GM18873 (cell line): ENCODE measurements around the gene CIT.

Experiments used
- ATAC-seq: cut with Tn5 transposase; IDR thresholded peaks from one replicate; pipeline ENCODE4 v1.9.1; 2021; ENCODE audit warnings: mild to moderate bottlenecking, moderate library complexity, moderate number of reproducible peaks; ENCODE audit not compliant: unreplicated experiment, low FRiP score

Gene CIT

DNA sequence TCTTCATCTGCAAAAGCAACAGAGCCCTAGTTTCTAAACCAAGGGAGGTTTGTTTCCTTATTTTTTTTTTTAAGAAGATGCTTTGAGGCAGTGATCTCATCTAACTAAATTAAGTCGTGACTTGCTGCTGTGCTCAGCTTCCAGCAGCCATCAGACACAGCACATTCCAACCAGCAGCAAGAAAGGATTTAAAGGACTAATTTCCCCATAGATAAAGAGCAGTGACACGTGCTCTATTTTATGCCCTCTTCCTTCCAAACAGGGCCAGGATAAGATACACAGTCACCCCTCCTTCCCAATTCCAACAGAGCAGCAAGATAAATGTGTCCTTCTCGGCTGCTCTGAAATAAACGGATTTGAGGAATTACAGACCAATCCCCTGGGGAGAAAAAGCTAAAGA is 127.5 kb downstream of the CIT start:
- no peak for ATAC-seq

DNA sequence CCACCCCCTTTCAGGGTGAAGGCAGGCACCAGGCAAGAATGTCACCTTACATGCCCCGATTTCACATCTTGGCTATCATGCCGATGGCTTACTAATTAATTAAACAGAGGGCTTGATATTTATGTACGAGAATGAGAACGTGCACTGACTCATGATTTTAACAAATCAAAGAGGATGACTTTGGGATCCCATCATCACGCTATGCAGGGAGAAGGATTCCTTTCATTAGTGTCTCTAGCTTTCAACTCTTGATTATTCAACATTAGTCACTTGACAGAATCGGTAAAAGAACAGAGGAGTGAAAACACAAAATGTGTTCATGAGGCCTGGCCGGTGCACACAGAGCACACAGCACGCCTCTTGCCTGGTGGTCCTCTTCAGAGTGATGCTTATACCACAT is 128.6 kb downstream of the CIT start:
- ATAC-seq = no peak

DNA sequence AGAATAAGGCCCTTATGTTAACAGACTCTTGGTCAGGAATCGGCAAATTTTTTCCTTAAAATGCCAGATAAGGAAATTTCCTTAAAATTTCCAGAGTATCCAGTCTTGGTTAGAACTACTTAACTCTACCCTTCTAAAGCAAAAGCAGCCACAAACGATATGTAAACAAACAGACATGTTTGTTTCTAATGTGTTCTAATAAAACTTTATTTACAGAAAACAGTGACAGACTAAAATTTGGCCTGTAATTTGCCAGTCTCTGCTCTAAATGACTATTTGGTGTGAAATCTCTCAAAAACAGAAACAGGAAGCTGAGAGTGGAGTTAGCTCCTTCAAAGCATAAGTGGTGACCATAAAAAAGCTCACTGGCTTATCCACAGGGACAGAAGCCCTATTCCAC is 131.0 kb downstream of the CIT start:
- no peak for ATAC-seq

DNA sequence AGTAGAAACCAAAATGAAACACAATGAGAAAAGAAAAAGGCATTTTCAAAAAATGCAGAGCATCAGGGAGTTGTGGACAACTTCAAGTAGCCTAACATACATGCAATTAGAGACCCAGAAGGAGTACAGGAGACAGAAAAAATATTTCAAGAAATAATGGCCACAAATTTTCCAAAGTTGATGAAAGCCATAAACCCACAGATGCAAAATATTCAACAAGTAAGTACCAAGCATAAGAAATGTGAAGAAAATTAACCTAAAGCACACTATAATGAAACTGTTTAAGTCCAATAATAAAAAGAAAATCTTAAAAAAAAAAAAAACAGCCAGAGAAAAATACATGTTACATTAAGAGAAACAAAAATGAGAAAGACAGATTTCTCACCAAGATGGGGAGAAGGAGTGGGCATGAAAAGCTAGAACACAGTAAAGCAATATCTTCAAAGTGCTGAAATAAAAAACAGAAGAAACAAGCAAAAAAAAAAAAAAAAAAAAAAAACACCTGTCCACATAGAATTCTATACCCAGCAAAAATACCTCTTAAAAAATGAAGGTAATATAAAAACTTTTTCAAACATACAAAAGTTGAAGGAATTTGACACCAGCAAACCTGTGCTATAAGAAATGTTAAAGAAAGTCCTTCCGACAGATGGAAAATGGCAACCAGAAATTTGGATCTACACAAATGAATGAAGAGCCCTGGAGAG is 132.1 kb downstream of the CIT start:
- no peak for ATAC-seq

DNA sequence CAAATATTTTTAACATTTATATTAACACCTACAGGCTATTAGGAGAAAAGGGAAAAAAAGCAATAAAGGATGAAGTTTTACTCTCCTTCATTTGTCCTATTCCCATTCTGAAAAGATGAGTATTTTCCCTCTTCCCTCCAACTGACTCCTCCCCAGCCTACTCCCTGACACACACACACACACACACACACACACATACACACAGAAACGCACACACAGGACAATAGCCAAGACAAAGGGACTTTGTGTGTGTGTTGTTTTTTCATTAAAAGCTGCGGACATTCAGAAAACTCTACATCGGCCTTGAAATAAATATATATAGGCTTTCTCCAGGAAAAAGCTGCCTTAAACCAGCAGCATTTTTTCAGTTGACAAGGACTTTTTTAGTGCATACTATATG is 134.4 kb downstream of the CIT start:
- no peak for ATAC-seq

DNA sequence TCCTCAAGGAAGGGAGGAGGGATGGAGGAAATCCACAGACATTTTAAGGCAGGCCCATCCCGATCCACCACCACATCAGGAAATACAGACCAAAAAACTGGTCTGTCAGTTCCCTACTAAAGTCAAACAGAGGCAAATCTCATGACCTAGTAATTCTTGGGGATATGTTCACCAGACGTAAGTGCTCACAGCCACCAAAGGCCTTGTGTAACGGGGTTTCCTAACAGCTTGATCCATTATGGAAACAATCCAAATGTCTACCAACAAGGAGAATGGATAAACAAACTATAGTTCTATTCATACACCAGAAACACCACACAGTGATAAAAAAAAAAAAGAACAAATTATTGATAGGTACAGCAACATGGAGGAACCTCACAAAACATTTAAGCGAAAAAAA is 136.3 kb downstream of the CIT start:
- ATAC-seq = no peak

DNA sequence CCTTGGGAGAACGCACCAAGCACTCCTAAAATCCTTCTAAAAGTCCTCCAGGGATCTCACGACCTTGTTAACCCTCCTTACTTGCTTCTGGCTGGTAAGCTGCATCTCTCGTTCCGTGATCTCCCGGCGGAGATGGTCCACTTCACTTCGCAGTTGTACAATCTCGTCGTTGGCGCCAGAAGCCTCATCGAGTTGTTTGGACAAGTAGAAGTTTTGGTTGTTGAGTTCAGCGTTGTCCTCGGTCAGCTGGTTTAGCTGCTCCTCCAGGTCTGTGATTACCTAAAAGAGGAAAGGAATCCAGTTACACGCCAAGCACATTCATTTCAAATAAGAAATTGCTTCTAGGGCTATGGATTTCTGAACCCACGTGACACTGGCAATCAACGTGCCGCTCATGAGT is 142.0 kb downstream of the CIT start:
- no peak for ATAC-seq

DNA sequence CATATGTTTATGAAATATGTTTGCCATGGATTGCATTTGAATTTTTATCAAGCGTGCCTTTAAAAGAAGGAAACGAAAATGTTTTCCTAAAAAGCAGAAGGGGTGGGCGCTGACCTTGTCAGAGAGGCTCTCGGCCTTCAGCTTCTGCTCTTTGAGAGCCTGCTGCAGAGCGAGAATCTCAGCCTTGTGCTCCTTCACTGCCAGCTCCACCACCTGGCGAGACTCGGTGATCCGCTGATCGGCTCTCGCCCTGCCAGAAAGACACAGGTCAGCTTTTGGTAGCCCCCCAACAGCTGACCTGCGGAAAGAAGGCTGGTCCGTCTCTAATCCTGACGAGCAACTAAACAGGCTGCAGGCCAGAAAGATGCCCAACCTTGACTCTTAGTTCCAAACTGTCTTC is 146.7 kb downstream of the CIT start:
- no peak for ATAC-seq

DNA sequence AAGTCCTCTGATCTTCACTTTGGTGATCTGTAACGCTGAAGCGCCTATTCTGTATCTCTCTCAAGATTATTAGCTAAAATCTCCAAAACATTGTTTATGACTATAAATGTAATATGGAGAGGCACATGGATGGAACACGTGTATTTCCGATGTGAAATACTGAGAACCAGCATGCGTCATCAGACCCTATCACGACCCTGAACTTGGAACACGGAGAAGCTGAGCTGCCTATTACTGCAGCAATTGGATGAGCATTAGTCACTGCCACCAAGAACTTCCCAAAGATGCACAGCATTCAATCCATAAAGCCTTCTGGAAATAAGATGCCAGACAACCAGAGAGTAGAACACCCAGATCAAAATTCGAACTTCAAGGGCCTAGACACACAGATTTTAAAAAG is 147.2 kb downstream of the CIT start:
- ATAC-seq = no peak

DNA sequence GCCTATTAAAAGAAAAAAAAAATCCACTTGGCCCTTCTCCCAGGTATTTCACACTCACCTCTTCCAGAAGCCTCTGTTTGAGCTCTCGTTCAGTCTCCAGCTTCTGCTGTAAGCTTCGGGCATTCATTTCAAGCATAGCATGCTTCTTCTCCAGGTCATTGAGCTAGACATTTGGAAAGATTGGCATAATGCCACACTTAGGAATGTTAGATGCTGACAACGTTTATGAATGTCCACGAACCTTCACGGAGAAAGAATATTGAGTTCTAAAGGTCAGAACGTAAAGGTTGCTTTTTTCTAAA is 148.7 kb downstream of the CIT start:
- ATAC-seq = no peak

DNA sequence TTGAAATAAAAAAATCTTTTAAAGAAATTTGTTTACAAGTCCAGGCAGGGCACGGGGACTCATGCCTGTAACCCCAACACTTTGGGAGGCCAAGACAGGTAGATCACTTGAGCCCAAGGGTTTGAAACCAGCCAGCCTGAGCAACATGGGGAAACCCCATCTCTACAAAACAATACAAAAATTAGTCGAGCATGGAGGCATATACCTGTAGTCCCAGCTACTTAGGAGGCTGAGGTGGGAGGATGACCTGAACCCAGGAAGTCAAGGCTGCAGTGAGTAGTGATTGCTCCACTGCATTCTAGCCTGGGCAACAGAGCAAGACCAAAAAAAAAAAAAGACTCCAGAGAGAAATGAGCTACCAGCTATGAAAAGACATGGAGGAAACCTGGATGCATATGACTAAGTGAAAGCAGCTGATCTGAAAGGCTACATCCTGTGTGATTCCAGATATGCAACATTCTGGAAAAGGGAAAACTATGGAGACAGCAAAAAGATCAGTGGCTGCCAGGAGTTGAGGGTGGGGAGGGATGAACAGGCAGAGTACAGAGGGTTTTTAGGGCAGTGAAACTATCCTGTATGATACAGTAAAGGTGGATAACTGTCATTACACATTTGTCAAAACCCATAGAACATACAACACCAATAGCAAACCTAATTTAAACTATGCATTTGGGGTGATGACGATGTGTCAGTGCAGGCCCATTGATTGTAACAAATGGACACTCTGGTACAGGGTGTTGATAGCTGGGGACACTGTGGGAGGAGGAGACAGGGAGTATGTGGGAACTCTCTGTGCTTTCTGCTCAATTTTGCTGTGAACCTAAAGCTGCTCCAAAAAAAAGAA is 149.3 kb downstream of the CIT start:
- no peak for ATAC-seq

DNA sequence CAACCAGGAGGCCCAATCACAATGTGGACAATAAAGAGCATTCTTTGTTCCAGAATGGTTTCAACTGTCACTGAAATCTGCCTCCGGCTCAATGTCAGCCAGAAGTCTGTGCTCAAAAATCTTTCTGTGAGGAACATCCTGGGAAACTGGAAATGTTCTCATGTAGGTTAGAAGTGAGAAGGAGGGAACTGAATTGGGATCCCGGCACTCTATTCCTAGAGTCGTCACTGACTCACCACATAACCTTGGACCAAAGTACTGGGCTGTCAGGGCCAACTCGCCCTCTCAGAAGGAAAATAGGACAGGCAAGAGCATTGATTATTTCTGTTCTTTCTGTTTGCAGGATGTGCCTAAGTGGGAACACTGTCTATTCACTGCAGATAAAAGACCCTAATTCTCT is 151.6 kb downstream of the CIT start:
- no peak for ATAC-seq

DNA sequence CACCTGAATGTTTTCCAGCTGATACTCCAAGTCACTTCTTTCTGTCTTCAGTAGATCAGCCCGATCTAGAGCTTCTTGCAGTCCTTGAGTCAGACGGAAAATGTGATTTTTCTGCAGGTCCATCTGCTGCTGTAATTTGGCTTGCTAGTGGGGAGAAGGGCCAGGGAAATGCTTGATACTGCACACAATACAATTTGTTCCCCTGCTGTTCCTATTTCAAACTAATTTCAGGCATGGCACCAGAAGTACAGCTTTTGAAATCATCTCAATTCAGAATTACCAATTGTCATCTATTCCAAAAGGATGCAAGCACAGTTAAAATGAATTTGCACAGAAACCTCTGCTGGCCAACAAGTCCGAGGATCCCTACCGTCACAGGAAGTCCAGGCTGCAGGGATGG is 155.8 kb downstream of the CIT start:
- no peak for ATAC-seq

DNA sequence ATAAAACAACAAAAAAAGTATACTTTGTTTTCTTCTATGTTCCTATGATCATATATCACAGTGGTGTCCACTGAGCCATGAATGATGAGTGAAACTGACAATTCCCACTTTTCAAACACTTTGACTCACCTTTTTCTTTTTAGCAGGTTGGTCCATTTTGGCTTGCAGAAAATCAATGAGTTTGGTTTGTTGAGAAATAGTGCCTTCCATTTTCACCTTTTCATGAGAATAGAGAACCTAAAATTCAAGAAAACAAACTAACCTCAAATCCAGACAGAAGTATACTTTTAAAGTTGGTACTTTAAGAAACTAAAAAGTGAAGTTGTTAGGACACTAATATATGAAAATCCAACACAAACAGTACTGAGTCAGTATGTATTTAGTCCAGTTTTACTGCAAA is 156.8 kb downstream of the CIT start:
- no peak for ATAC-seq

DNA sequence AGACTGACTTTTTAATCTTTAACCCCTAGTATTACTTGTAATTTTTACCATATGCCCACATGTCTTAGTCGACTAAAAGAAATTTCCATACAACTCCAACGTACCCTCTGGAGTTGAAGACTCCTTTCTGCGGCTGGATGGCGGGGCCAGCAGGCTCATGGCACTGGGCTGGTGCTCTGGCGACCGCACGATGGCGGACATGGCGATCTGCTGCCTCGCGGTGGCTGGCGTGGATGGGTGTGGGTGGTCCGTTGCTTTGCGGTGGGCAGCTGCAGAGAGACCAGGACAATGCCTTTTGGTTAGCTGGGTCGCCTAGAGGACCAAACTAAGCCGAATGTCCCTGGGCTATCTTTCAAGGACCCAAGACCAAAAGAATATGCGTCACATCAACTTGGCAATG is 159.0 kb downstream of the CIT start:
- no peak for ATAC-seq

DNA sequence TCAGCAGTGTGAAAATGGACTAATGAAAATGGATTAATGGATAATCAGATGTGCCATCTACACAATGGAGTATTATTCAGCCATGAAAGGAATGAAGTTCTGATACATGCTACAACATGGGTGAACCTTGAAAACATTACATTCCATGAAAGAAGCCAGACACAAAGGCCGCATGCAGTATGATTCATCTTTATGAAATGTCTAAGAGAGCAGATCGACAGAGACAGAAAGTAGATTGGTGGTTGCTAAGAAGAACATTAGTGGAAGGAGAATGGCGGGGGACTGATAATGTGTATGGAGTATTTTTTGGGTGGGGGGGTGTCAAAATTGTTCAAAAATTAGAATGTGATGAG is 161.9 kb downstream of the CIT start:
- ATAC-seq = no peak

DNA sequence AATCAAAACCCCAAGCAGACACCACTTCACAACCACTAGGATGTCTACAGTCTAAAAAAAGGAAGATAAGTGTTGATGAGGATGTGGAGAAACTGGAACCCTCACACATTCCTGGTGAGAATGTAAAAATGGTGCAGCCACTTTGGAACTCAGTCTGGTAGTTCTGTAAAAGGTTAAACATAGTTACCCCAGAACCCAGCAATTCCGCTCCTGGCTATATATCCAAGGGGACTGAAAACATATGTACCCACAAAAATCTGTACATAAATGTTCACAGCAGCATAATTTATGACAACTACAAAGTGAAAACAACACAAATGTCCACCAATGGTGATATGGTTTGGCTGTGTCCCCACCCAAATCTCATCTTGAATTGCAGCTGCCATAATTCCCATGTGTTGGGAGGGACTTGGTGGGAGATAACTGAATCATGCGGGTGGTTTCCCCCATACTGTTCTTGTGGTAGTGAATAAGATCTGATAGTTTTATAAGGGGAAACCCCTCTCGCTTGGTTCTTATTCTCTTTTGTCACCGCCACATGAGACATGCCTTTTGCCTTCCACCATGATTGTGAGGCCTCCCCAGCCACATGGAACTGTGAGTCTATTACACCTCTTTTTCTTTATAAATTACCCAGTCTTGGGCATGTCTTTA is 162.4 kb downstream of the CIT start:
- ATAC-seq = no peak

DNA sequence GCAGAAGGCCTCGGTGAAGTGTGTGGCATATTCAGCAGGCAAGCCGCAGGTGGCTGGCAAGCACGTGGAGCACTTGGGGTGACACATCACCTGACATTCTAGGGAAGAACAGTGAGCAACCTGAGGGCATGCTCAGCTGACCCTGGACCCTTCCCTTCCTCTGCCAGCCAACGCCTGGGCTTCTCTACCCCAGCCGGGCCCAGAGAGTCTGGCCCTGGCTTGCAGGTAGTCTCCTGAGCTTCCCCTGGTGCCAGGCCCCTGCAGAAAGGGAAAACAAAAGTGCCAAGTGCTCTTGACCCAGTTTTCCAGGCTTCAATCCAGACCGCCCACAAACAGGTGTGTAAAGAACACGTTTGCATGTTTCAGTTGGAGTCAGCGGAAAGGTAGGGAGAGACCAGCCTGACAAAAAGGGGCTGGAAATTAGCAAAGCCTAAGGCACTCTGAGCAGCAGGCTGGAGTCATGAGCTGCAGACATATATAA is 163.5 kb downstream of the CIT start:
- ATAC-seq = no peak

DNA sequence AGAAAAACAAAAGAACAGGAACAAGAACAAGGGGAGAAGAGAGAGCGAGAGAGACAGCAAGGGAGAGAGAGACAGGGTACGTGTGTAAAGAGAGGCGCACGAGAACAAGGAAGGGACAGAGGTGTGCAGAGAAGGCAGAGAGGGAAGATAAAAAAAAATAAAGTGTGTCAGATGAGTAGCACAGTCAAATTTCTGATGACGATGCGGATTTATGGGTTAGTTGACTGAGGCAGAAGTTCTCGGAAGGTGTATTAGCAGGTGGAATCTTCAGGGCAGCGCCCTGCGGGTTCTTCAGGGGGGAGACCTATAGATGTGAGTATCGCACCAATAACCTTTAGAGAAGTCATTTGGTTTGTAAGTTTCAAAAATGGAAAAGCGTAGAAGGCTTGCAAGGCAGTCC is 164.4 kb downstream of the CIT start:
- ATAC-seq = no peak

DNA sequence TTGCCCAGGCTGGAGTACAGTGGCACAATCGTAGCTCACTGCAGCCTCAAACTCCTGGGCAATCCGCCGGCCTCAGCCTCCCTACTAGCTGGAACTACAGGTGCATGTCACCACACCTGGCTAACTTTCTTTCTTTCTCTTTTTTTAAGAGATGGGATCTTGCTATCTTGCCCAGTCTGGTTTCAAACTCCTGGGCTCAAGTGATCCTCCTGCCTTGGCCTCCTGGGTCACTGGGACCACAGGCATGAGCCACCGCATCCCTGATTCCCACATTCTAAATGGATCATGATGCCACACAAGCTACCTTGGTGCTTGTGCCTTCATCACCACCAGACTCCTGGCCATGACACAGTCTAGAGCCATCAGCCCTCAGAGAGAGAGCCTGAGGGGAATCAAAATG is 165.4 kb downstream of the CIT start:
- no peak for ATAC-seq

DNA sequence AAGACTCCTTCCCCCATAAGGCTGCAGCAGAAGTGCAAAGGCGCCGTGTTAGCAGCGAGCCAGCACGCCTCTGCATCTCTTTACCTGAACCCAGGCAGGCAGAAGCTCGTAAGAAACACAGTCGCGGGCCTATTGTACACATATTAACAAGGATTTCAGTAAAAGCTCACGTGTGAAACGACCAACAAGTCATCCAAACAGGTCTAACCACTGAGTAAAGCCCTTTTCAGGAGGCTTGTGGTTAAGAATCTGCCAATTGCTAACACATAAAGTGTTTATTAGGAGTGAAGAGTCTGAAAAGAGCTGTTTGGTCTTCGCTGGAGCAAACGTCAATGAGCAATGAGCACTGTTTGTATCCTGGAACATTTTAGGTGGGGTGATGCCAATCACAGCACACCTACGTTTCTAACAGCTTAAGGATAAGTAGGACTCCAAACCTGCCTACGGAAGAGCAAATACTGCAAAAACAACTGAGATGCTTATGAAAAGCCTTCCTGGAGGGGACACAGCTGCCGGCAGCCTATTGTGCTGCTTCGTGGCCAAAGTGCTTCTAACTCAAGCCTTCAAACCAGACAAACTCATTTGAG is 166.1 kb downstream of the CIT start:
- ATAC-seq = no peak
